WTC11 (cell line): ENCODE results near the gene PCSK5. TPM values are rescaled to one million over a fixed set of nuclear protein-coding genes. Genes with fewer than 3 reads are reported as not detected.
A peak's percentile ranks its signal among the peaks of the same experiment; 100 is the strongest.

ENCODE experiments used
- ATAC-seq: fragments of 200-7000 bp; cut with Tn5 transposase; 2 replicates; pipeline ENCODE4 v1.10.0; 2021; ENCODE audit warnings: mild to moderate bottlenecking, moderate library complexity
- CTCF ChIA-PET: fragments of 300-600 bp; sonication (Branson Sonifier 250); formaldehyde crosslinking; loops from one replicate; lab custom pipeline; 2021; ENCODE audit warnings: antibody characterized with exemption; lab: Charles Lee
- POLR2A ChIA-PET: fragments of 350-600 bp; sonication (Branson Sonifier 250); formaldehyde crosslinking; loops from one replicate; lab custom pipeline; 2021; ENCODE audit warnings: antibody characterized with exemption; lab: Charles Lee
- DNase-seq: peaks from one replicate; pipeline ENCODE4 v3.0.0; 2021; ENCODE audit warnings: low spot score
- H3K27ac Mint-ChIP-seq: 2 replicates; pipeline ENCODE4 v1.8.0; 2021; ENCODE audit warnings: mixed read lengths
- H3K27me3 Mint-ChIP-seq: 2 replicates; pipeline ENCODE4 v1.8.0; 2021; ENCODE audit warnings: low read depth, mild to moderate bottlenecking, moderate library complexity, mixed read lengths
- H3K36me3 Mint-ChIP-seq: 2 replicates; pipeline ENCODE4 v1.8.0; 2021; ENCODE audit warnings: mixed read lengths
- H3K4me1 Mint-ChIP-seq: 2 replicates; pipeline ENCODE4 v1.8.0; 2022; ENCODE audit warnings: mixed read lengths
- H3K4me3 Mint-ChIP-seq: 2 replicates; pipeline ENCODE4 v1.8.0; 2021; ENCODE audit warnings: mild to moderate bottlenecking, moderate library complexity, mixed read lengths
- H3K9me3 Mint-ChIP-seq: 2 replicates; pipeline ENCODE4 v1.8.0; 2021; ENCODE audit warnings: mixed read lengths
- AR ChIP-seq: fragments of 250-450 bp; sonication (Bioruptor Pico); IDR thresholded peaks from 2 replicates; pipeline ENCODE4 v1.9.0; 2021; ENCODE audit warnings: mild to moderate bottlenecking
- E2F1 ChIP-seq: sonication (generic); formaldehyde crosslinking; IDR thresholded peaks from 2 replicates; pipeline ENCODE4 v1.8.0; 2022; ENCODE audit warnings: mild to moderate bottlenecking, missing genetic modification reagents
- MYBL2 ChIP-seq: sonication (generic); formaldehyde crosslinking; IDR thresholded peaks from 2 replicates; pipeline ENCODE4 v1.8.1; 2023; ENCODE audit warnings: mild to moderate bottlenecking, moderate library complexity, missing genetic modification reagents
- NFATC4 ChIP-seq: fragments of 250-450 bp; sonication (Bioruptor Pico); IDR thresholded peaks from 2 replicates; pipeline ENCODE4 v1.9.0; 2021; ENCODE audit warnings: mild to moderate bottlenecking
- NFE2L1 ChIP-seq: sonication (generic); formaldehyde crosslinking; IDR thresholded peaks from 2 replicates; pipeline ENCODE4 v1.8.1; 2023; ENCODE audit warnings: missing genetic modification reagents
- NR3C1 ChIP-seq: sonication (generic); formaldehyde crosslinking; conservative IDR thresholded peaks from 2 replicates; pipeline ENCODE4 v1.8.1; 2023; ENCODE audit warnings: low read depth, mild to moderate bottlenecking, missing genetic modification reagents
- SOX15 ChIP-seq: fragments of 250-450 bp; sonication (Bioruptor Pico); IDR thresholded peaks from 2 replicates; pipeline ENCODE4 v1.9.0; 2021; ENCODE audit warnings: mild to moderate bottlenecking
- TCF7 ChIP-seq: sonication (generic); formaldehyde crosslinking; IDR thresholded peaks from 2 replicates; pipeline ENCODE4 v1.8.0; 2022; ENCODE audit warnings: mild to moderate bottlenecking, low read depth, missing genetic modification reagents, moderate library complexity
- ZNF317 ChIP-seq: sonication (generic); formaldehyde crosslinking; IDR thresholded peaks from 2 replicates; pipeline ENCODE4 v1.8.1; 2023; ENCODE audit warnings: low read depth, mild to moderate bottlenecking, moderate library complexity, missing genetic modification reagents, borderline replicate concordance
- ZSCAN18 ChIP-seq: fragments of 250-450 bp; sonication (Bioruptor Pico); IDR thresholded peaks from 2 replicates; pipeline ENCODE4 v2.1.2; 2022; ENCODE audit warnings: mild to moderate bottlenecking, moderate library complexity
- total RNA-seq: library from RNA; stranded (reverse); gene quantifications from 3 replicates; pipeline ENCODE4 v1.2.3, GENCODE V29; 2021
- TF ChIP-seq, protein P1 (sequence below): sonication (generic); formaldehyde crosslinking; IDR thresholded peaks from 2 replicates; pipeline ENCODE4 v1.8.1; 2023; ENCODE audit warnings: mild to moderate bottlenecking, missing genetic modification reagents
- TF ChIP-seq, protein P2 (sequence below): sonication (generic); formaldehyde crosslinking; conservative IDR thresholded peaks from 2 replicates; pipeline ENCODE4 v1.8.1; 2023; ENCODE audit warnings: mild to moderate bottlenecking, low read depth, missing genetic modification reagents, moderate library complexity
- TF ChIP-seq, protein P3 (sequence below): sonication (generic); formaldehyde crosslinking; IDR thresholded peaks from 2 replicates; pipeline ENCODE4 v1.8.0; 2023; ENCODE audit warnings: mild to moderate bottlenecking, missing genetic modification reagents

Gene PCSK5
- total RNA-seq, 1 experiment from 2014 or later: 30.6 TPM

- no peaks in the 10 kb centered on the region; the same call in 1 of the 2 replicates for H3K36me3 Mint-ChIP-seq
Observed at GRCh38 chr9:76044266-76044819, 153.9 kb downstream of the PCSK5 start.

GRCh38 chr9:76045221-76045620, 154.7 kb downstream of the PCSK5 start:
- CTCF ChIA-PET: interaction anchor here (0.6 kb wide), 1 partner anchor 257 kb away, joined by 4 read pairs; no protein-coding TSS in a partner anchor
- POLR2A ChIA-PET: no interaction called here
- no peak for TF ChIP-seq ZSCAN18
- no peak for TF ChIP-seq NFATC4 (CRISPR knock-in tag)
- TF ChIP-seq SOX15 (CRISPR knock-in tag): no peak
- TF ChIP-seq NR3C1 (CRISPR knock-in tag): no peak
- TF ChIP-seq, protein P1, sequence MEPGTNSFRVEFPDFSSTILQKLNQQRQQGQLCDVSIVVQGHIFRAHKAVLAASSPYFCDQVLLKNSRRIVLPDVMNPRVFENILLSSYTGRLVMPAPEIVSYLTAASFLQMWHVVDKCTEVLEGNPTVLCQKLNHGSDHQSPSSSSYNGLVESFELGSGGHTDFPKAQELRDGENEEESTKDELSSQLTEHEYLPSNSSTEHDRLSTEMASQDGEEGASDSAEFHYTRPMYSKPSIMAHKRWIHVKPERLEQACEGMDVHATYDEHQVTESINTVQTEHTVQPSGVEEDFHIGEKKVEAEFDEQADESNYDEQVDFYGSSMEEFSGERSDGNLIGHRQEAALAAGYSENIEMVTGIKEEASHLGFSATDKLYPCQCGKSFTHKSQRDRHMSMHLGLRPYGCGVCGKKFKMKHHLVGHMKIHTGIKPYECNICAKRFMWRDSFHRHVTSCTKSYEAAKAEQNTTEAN (CRISPR knock-in tag): no peak
- TF ChIP-seq, protein P2, sequence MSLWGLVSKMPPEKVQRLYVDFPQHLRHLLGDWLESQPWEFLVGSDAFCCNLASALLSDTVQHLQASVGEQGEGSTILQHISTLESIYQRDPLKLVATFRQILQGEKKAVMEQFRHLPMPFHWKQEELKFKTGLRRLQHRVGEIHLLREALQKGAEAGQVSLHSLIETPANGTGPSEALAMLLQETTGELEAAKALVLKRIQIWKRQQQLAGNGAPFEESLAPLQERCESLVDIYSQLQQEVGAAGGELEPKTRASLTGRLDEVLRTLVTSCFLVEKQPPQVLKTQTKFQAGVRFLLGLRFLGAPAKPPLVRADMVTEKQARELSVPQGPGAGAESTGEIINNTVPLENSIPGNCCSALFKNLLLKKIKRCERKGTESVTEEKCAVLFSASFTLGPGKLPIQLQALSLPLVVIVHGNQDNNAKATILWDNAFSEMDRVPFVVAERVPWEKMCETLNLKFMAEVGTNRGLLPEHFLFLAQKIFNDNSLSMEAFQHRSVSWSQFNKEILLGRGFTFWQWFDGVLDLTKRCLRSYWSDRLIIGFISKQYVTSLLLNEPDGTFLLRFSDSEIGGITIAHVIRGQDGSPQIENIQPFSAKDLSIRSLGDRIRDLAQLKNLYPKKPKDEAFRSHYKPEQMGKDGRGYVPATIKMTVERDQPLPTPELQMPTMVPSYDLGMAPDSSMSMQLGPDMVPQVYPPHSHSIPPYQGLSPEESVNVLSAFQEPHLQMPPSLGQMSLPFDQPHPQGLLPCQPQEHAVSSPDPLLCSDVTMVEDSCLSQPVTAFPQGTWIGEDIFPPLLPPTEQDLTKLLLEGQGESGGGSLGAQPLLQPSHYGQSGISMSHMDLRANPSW (CRISPR knock-in tag): no peak
- TF ChIP-seq MYBL2 (CRISPR knock-in tag): no peak
- no peak; the same call in 1 of the 2 replicates for ATAC-seq
- no peaks in the 10 kb centered on the region; the same call in 1 of the 2 replicates for H3K36me3 Mint-ChIP-seq
- H3K4me1 Mint-ChIP-seq: peaks cover 22% of the 10 kb centered on the region
- peak overlapping the region; percentile 9; the same call in 1 of the 2 replicates for H3K4me3 Mint-ChIP-seq
- H3K27ac Mint-ChIP-seq: peak overlapping the region; percentile 21
- H3K27me3 Mint-ChIP-seq: no peaks in the 10 kb centered on the region
- DNase-seq: no peak
- H3K9me3 Mint-ChIP-seq: no peaks in the 10 kb centered on the region

More at GRCh38 chr9:76044266-76044819, 153.9 kb downstream of the PCSK5 start:
- POLR2A ChIA-PET: interaction anchor here (0.5 kb wide), 1 partner anchor 311 kb away, joined by 3 read pairs; no protein-coding TSS in a partner anchor
- peaks cover 22% of the 10 kb centered on the region for H3K4me1 Mint-ChIP-seq
- H3K4me3 Mint-ChIP-seq: no peak overlapping the region
- CTCF ChIA-PET: no interaction called here
- peak overlapping the region; percentile 58; the same call in 1 of the 2 replicates for H3K27ac Mint-ChIP-seq
- TF ChIP-seq TCF7 (CRISPR knock-in tag): no peak
- TF ChIP-seq NFE2L1 (CRISPR knock-in tag): no peak
- TF ChIP-seq ZNF317 (CRISPR knock-in tag): no peak
- TF ChIP-seq E2F1 (CRISPR knock-in tag): no peak
- no peak for TF ChIP-seq AR (CRISPR knock-in tag)
- TF ChIP-seq, protein P3, sequence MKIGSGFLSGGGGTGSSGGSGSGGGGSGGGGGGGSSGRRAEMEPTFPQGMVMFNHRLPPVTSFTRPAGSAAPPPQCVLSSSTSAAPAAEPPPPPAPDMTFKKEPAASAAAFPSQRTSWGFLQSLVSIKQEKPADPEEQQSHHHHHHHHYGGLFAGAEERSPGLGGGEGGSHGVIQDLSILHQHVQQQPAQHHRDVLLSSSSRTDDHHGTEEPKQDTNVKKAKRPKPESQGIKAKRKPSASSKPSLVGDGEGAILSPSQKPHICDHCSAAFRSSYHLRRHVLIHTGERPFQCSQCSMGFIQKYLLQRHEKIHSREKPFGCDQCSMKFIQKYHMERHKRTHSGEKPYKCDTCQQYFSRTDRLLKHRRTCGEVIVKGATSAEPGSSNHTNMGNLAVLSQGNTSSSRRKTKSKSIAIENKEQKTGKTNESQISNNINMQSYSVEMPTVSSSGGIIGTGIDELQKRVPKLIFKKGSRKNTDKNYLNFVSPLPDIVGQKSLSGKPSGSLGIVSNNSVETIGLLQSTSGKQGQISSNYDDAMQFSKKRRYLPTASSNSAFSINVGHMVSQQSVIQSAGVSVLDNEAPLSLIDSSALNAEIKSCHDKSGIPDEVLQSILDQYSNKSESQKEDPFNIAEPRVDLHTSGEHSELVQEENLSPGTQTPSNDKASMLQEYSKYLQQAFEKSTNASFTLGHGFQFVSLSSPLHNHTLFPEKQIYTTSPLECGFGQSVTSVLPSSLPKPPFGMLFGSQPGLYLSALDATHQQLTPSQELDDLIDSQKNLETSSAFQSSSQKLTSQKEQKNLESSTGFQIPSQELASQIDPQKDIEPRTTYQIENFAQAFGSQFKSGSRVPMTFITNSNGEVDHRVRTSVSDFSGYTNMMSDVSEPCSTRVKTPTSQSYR (CRISPR knock-in tag): no peak
- H3K9me3 Mint-ChIP-seq: no peaks in the 10 kb centered on the region
- H3K27me3 Mint-ChIP-seq: no peaks in the 10 kb centered on the region
- DNase-seq: no peak
- ATAC-seq: no peak
